GM23248 (cell line): ENCODE data around the gene SPATA19. TPM values are rescaled to one million over a fixed set of nuclear protein-coding genes. Genes with fewer than 3 reads are reported as not detected.

Experiments
- DNase-seq: peaks from one replicate; pipeline ENCODE4 v3.0.0-alpha.2; 2015
- H2AFZ ChIP-seq: fragments of 200-600 bp; sonication (generic); 2 replicates; pipeline ENCODE4 v1.6.1; 2016; ENCODE audit warnings: antibody characterized with exemption
- H3F3A ChIP-seq: fragments of 200-600 bp; sonication (generic); 2 replicates; pipeline ENCODE4 v1.6.1; 2016; ENCODE audit warnings: mild to moderate bottlenecking, antibody characterized with exemption, mixed run types; ENCODE audit not compliant: insufficient read depth
- H3K27ac ChIP-seq: fragments of 200-600 bp; sonication (generic); 2 replicates; pipeline ENCODE4 v1.5.1; 2016; ENCODE audit warnings: mild to moderate bottlenecking
- H3K27me3 ChIP-seq: fragments of 200-600 bp; sonication (generic); replicated peaks from 2 replicates; pipeline ENCODE4 v1.6.1; 2016; ENCODE audit warnings: mild to moderate bottlenecking; ENCODE audit not compliant: insufficient read depth
- H3K36me3 ChIP-seq: fragments of 200-600 bp; sonication (generic); 2 replicates; pipeline ENCODE4 v1.6.1; 2016; ENCODE audit warnings: low read depth, mild to moderate bottlenecking
- H3K4me1 ChIP-seq: fragments of 200-600 bp; sonication (generic); 2 replicates; pipeline ENCODE4 v1.6.1; 2016; ENCODE audit warnings: mild to moderate bottlenecking; ENCODE audit not compliant: insufficient read depth
- H3K4me2 ChIP-seq: fragments of 200-600 bp; sonication (generic); one replicate; pipeline ENCODE4 v1.6.1; 2016; ENCODE audit warnings: mild to moderate bottlenecking; ENCODE audit not compliant: unreplicated experiment
- H3K4me3 ChIP-seq: fragments of 200-600 bp; sonication (generic); 2 replicates; pipeline ENCODE4 v1.5.1; 2016; ENCODE audit warnings: mild to moderate bottlenecking
- H3K79me2 ChIP-seq: fragments of 200-600 bp; sonication (generic); 2 replicates; pipeline ENCODE4 v1.6.1; 2016; ENCODE audit warnings: mild to moderate bottlenecking; ENCODE audit not compliant: insufficient read depth
- H3K9ac ChIP-seq: fragments of 200-600 bp; sonication (generic); 2 replicates; pipeline ENCODE4 v1.6.1; 2016; ENCODE audit warnings: mild to moderate bottlenecking
- H3K9me2 ChIP-seq: fragments of 200-600 bp; sonication (generic); 2 replicates; pipeline ENCODE4 v1.6.1; 2016; ENCODE audit warnings: mixed run types, mild to moderate bottlenecking, moderate library complexity; ENCODE audit not compliant: insufficient read depth
- H3K9me3 ChIP-seq: fragments of 200-600 bp; sonication (generic); one replicate; pipeline ENCODE4 v1.6.1; 2017; ENCODE audit warnings: low read depth
- H4K20me1 ChIP-seq: fragments of 200-600 bp; sonication (generic); 2 replicates; pipeline ENCODE4 v1.6.0; 2016; ENCODE audit not compliant: insufficient read depth
- EZH2 ChIP-seq: fragments of 200-600 bp; sonication (generic); IDR thresholded peaks from 2 replicates; pipeline ENCODE4 v1.6.1; 2018; ENCODE audit warnings: antibody characterized with exemption, mild to moderate bottlenecking; ENCODE audit not compliant: insufficient read depth, poor library complexity, severe bottlenecking
- EZH2phosphoT487 ChIP-seq: fragments of 200-600 bp; sonication (generic); IDR thresholded peaks from 2 replicates; pipeline ENCODE4 v1.6.1; 2018; ENCODE audit warnings: antibody characterized with exemption, moderate library complexity, mild to moderate bottlenecking, low read depth; ENCODE audit not compliant: insufficient read depth
- WGBS, 2 experiments: methylation state at CpG; one replicate each; pipeline ENCODE4 v1.1.6; 2015 to 2017; ENCODE audit warnings: low lambda C conversion rate in 2 of 2, low coverage in 1 of 2; ENCODE audit errors: missing lambda C conversion rate in 2 of 2; 5-methylcytosine and 5-hydroxymethylcytosine counted together
- in situ Hi-C: fragments of 300-500 bp; cut with MboI; formaldehyde crosslinking; loops from 2 replicates; pipeline ENCODE4 v1.15.0; 2020
- polyA plus RNA-seq: library from polyadenylated mRNA; unstranded; fragments of >200 nt; fragmentation: Nextera tagmentation; extraction: Ambion mirVana; gene quantifications from 2 replicates; pipeline ENCODE4 v1.2.1, GENCODE V29; 2016
- total RNA-seq: library from RNA; depleted of rRNA; stranded (reverse); fragments of >200 nt; shearing (Covaris generic); gene quantifications from 2 replicates; pipeline ENCODE4 v1.2.3, GENCODE V29; 2014

SPATA19 gene
- total and polyA plus RNA-seq, 2 experiments from 2014 or later: not detected

- no peaks in the 10 kb centered on the region for H4K20me1 ChIP-seq
- H3K4me2 ChIP-seq: no peak overlapping the region
- in situ Hi-C loops: no loop called here
- no peak overlapping the region for H3K27ac ChIP-seq
- H3F3A ChIP-seq: no peaks in the 10 kb centered on the region
- no peaks in the 10 kb centered on the region for H3K79me2 ChIP-seq
- H3K36me3 ChIP-seq: no peaks in the 10 kb centered on the region
- H3K9ac ChIP-seq: no peak overlapping the region
- no peaks in the 10 kb centered on the region for H3K27me3 ChIP-seq
- TF ChIP-seq EZH2phosphoT487 (no peak), EZH2 (no peak)
- H3K4me1 ChIP-seq: no peaks in the 10 kb centered on the region
- DNase-seq: no peak
- H3K9me2 ChIP-seq: no peaks in the 10 kb centered on the region
- no peak overlapping the region for H2AFZ ChIP-seq
- no peaks in the 10 kb centered on the region for H3K9me3 ChIP-seq
- WGBS, 2 experiments: 20% methylated on average over 10 of the region's 10 CpGs
- no peak overlapping the region for H3K4me3 ChIP-seq
Observed at GRCh38 chr11:133811850-133812685, 33.2 kb downstream of the SPATA19 start.

GRCh38 chr11:133810766-133811165 lies 34.5 kb downstream of the SPATA19 start:
- no peaks in the 10 kb centered on the region for H3K27me3 ChIP-seq
- in situ Hi-C loops: no loop called here
- H3K9me2 ChIP-seq: no peaks in the 10 kb centered on the region
- H3K4me2 ChIP-seq: no peak overlapping the region
- no peaks in the 10 kb centered on the region for H3K9me3 ChIP-seq
- no peaks in the 10 kb centered on the region for H3K79me2 ChIP-seq
- no peak overlapping the region for H3K9ac ChIP-seq
- DNase-seq: no peak
- WGBS, 2 experiments: 24 to 28% methylated on average over 7 of the region's 7 CpGs
- H4K20me1 ChIP-seq: no peaks in the 10 kb centered on the region
- H3K27ac ChIP-seq: no peak overlapping the region
- H3K4me3 ChIP-seq: no peak overlapping the region
- H2AFZ ChIP-seq: no peak overlapping the region
- no peaks in the 10 kb centered on the region for H3K4me1 ChIP-seq
- TF ChIP-seq EZH2 (no peak), EZH2phosphoT487 (no peak)
- H3F3A ChIP-seq: no peaks in the 10 kb centered on the region
- H3K36me3 ChIP-seq: no peaks in the 10 kb centered on the region

GRCh38 chr11:133809569-133810491 lies 35.5 kb downstream of the SPATA19 start:
- Histone ChIP-seq H4K20me1 (no peaks in the 10 kb centered on the region), H3K36me3 (no peaks in the 10 kb centered on the region), H2AFZ (no peak overlapping the region), H3K9me3 (no peaks in the 10 kb centered on the region), H3K4me1 (no peaks in the 10 kb centered on the region), H3K79me2 (no peaks in the 10 kb centered on the region), H3K4me3 (no peak overlapping the region), H3F3A (no peaks in the 10 kb centered on the region), H3K9me2 (no peaks in the 10 kb centered on the region), H3K27ac (no peak overlapping the region), H3K27me3 (no peaks in the 10 kb centered on the region), H3K9ac (no peak overlapping the region), H3K4me2 (no peak overlapping the region)
- no peak for DNase-seq
- TF ChIP-seq EZH2phosphoT487 (no peak), EZH2 (no peak)
- WGBS, 2 experiments: 4 to 5% methylated on average over 23 of the region's 23 CpGs
- in situ Hi-C loops: no loop called here

GRCh38 chr11:133808393-133809140 lies 36.7 kb downstream of the SPATA19 start:
- no peaks in the 10 kb centered on the region for H3K9me2 ChIP-seq
- H3K9me3 ChIP-seq: no peaks in the 10 kb centered on the region
- TF ChIP-seq EZH2: no peak
- no peak for TF ChIP-seq EZH2phosphoT487
- H3K27me3 ChIP-seq: no peaks in the 10 kb centered on the region
- in situ Hi-C loops: no loop called here
- no peak overlapping the region for H3K4me3 ChIP-seq
- no peaks in the 10 kb centered on the region for H3K4me1 ChIP-seq
- H3K9ac ChIP-seq: no peak overlapping the region
- H2AFZ ChIP-seq: no peak overlapping the region
- H3K27ac ChIP-seq: no peak overlapping the region
- H4K20me1 ChIP-seq: no peaks in the 10 kb centered on the region
- no peak overlapping the region for H3K4me2 ChIP-seq
- WGBS, 2 experiments: 18 to 21% methylated on average over 13 of the region's 13 CpGs
- H3K36me3 ChIP-seq: no peaks in the 10 kb centered on the region
- no peaks in the 10 kb centered on the region for H3K79me2 ChIP-seq
- DNase-seq: no peak
- no peaks in the 10 kb centered on the region for H3F3A ChIP-seq
